ENCODE data around the gene EAF2. TPM values are rescaled to one million over a fixed set of nuclear protein-coding genes. Genes with fewer than 3 reads are reported as not detected.
A peak's percentile ranks its signal among the peaks of the same experiment; 100 is the strongest.

The EAF2 gene
- 1 to 10 TPM; 8.2 to 9.3 TPM for total RNA-seq

DNA sequence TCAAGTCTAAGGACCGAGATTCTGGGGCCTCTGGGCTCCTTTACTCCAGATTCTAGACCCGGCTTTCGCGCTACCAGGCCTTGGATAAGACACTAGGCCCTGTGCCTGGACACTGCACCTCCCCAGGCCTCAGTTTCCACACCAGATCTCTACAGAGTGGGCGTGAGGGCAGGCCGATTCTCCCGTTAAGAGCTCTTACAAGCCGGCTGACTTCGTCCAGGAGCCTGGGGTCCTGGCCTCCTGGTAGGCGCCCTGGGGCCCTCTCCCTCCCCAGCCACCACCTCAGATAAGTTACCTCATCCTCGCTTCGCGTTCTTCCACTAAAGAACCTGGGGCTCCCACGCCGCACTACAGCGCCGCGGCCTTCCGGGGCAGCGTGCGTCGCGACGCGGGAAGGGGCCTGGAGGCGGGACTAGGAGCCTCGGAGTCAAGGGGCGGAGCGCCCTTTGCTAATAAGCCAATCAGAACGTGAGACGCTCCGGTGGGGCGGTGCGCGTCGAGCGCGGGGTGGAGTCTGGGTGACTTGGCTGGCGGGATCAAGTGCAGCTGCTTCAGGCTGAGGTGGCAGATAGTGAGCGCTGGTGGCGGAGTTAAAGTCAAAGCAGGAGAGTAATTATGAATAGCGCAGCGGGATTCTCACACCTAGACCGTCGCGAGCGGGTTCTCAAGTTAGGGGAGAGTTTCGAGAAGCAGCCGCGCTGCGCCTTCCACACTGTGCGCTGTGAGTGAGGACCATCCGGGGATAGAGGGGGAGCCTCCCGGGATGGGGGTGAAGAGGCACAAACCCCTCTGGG is at the start of gene EAF2, which contains the start of gene IQCB1:
TSS of gene EAF2 (plus strand) at position 539 of the 794 bp plus-strand sequence. CDS start at position 616, 77 bp downstream.
TSS of gene IQCB1 (minus strand) at position 390 of the 794 bp plus-strand sequence. CDS start 6,100 bp downstream, outside the sequence.
- Mint-ChIP-seq H3K27ac (peak within 1 kb of the TSS; percentile 88), H3K9me3 (no peaks in the 10 kb centered on the region), H3K4me1 (ENCODE audit: low read depth) (peaks cover 36% of the 10 kb centered on the region), H3K36me3 (ENCODE audit: low read depth) (peaks cover 31% of the 10 kb centered on the region), H3K27me3 (ENCODE audit: low read depth) (no peaks in the 10 kb centered on the region), H3K4me3 (peak within 1 kb of the TSS; percentile 95)
- intact Hi-C loops (cut with micrococcal nuclease) = loop anchor here (1.0 to 10.0 kb wide), 14 partner anchors 86 to 1750 kb away; partner anchors contain the start of genes FAM162A, GOLGB1, GSK3B and GTF2E1
- CTCF ChIA-PET = interaction anchor here (0.6 kb wide), 1 partner anchor 162 kb away, joined by 3 read pairs; no protein-coding TSS in a partner anchor
- DNase-seq = peak; percentile 97

DNA sequence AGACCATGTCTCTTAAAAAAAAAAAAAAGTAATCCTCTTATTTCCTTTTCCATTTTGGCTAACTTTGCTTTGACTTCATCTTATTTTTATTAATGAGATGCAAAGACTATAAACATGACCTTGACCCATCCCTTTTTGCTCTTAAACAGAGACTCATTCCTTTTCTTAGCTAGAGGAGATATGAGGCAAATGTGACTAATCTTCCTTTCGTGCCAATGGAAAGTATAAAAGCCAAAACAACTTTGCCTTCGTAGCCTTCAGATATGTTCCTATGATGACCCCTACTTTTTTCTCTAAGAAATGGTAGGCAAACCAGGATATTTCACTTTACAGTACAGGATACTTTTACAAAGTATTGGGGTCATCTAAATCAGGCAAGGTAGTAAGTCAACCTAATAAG is 48.5 kb upstream of the EAF2 start:
- Mint-ChIP-seq H3K4me1 (ENCODE audit: low read depth) (no peaks in the 10 kb centered on the region), H3K4me3 (no peak overlapping the region), H3K36me3 (ENCODE audit: low read depth) (peaks cover 42% of the 10 kb centered on the region), H3K9me3 (no peaks in the 10 kb centered on the region), H3K27me3 (ENCODE audit: low read depth) (no peaks in the 10 kb centered on the region), H3K27ac (no peak overlapping the region)
- intact Hi-C loops (cut with micrococcal nuclease) = no loop called here
- CTCF ChIA-PET = no interaction called here
- no peak for DNase-seq

DNA sequence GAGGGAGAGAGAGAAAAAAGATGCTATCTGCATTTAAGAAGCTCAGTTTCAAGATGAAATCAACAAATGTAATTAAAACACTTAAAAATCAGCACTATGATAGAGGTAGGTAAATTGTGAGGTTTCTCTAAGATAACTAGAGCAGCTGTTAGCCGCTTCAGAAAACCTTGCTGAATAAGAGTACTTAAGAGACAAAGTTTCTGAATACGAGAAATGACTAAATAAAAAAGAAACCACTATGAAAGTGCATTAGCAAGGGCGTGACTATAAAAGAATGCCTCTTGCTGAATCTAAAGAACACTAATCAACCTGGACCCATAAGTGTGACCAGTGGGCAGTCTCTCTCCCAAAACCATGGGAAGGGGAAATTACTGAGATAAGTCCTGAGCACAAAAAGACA is 41.9 kb upstream of the EAF2 start:
- H3K9me3 Mint-ChIP-seq = no peaks in the 10 kb centered on the region
- no peaks in the 10 kb centered on the region for H3K27me3 Mint-ChIP-seq (ENCODE audit: low read depth)
- no peak overlapping the region for H3K4me3 Mint-ChIP-seq
- intact Hi-C loops (cut with micrococcal nuclease) = no loop called here
- H3K27ac Mint-ChIP-seq = no peak overlapping the region
- CTCF ChIA-PET = no interaction called here
- H3K36me3 Mint-ChIP-seq (ENCODE audit: low read depth) = peaks cover 33% of the 10 kb centered on the region
- no peak for DNase-seq
- H3K4me1 Mint-ChIP-seq (ENCODE audit: low read depth) = no peaks in the 10 kb centered on the region

DNA sequence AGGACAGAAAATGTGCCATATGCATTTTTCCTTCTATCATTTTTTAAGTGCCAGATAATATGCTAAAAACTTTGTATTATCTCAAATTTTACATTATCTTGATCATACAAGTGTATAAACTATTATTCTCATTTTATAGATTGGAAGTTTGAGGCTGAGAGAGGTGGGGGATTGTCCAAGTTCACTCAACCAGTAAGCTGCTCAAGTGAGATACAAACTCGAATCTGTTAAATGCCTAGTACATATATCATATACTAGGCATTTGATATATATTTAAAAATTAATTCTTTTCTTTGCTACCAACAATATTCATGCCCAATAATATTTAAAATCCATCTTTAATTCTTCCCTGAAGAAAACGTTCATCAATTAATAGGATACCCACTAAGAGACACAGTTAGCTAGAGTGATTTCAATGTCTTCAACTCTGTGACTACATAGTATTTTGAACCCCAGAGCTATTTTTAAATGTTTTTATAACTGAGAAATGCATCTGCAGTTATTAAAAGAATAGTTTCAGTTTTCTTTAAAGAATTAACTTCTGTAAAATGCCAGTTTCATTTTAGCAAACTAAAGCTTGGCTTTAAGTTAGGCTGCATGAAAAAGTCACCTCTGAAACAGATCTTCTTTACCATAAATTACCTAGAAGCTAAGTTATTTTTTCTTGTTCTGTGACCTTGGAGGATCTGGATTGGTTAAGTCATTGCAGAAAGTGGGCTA is 40.6 kb upstream of the EAF2 start:
- Mint-ChIP-seq H3K27ac (no peak overlapping the region), H3K4me3 (no peak overlapping the region), H3K27me3 (ENCODE audit: low read depth) (no peaks in the 10 kb centered on the region), H3K4me1 (ENCODE audit: low read depth) (no peaks in the 10 kb centered on the region), H3K9me3 (no peaks in the 10 kb centered on the region), H3K36me3 (ENCODE audit: low read depth) (peaks cover 22% of the 10 kb centered on the region)
- CTCF ChIA-PET = interaction anchor here (0.7 kb wide), 1 partner anchor 15 kb away, joined by 3 read pairs; no protein-coding TSS in a partner anchor
- no peak for DNase-seq
- intact Hi-C loops (cut with micrococcal nuclease) = no loop called here

- no peak for DNase-seq
- Mint-ChIP-seq H3K4me3 (no peak overlapping the region), H3K36me3 (ENCODE audit: low read depth) (peaks cover 20% of the 10 kb centered on the region), H3K27me3 (ENCODE audit: low read depth) (no peaks in the 10 kb centered on the region), H3K4me1 (ENCODE audit: low read depth) (peaks cover 3% of the 10 kb centered on the region), H3K9me3 (no peaks in the 10 kb centered on the region), H3K27ac (no peak overlapping the region)
- CTCF ChIA-PET = interaction anchor here (0.6 kb wide), 1 partner anchor 53 kb away, joined by 3 read pairs; no protein-coding TSS in a partner anchor
- intact Hi-C loops (cut with micrococcal nuclease) = no loop called here
Observed at GRCh38 chr3:121796970-121797369, 38.0 kb upstream of the EAF2 start.

- peaks cover 3% of the 10 kb centered on the region for H3K4me1 Mint-ChIP-seq (ENCODE audit: low read depth)
- H3K36me3 Mint-ChIP-seq (ENCODE audit: low read depth) = peaks cover 28% of the 10 kb centered on the region
- CTCF ChIA-PET = no interaction called here
- H3K9me3 Mint-ChIP-seq = no peaks in the 10 kb centered on the region
- no peak for DNase-seq
- no peak overlapping the region for H3K4me3 Mint-ChIP-seq
- intact Hi-C loops (cut with micrococcal nuclease) = no loop called here
- H3K27ac Mint-ChIP-seq = no peak overlapping the region
- no peaks in the 10 kb centered on the region for H3K27me3 Mint-ChIP-seq (ENCODE audit: low read depth)
Observed at GRCh38 chr3:121800906-121801305, 34.1 kb upstream of the EAF2 start.

DNA sequence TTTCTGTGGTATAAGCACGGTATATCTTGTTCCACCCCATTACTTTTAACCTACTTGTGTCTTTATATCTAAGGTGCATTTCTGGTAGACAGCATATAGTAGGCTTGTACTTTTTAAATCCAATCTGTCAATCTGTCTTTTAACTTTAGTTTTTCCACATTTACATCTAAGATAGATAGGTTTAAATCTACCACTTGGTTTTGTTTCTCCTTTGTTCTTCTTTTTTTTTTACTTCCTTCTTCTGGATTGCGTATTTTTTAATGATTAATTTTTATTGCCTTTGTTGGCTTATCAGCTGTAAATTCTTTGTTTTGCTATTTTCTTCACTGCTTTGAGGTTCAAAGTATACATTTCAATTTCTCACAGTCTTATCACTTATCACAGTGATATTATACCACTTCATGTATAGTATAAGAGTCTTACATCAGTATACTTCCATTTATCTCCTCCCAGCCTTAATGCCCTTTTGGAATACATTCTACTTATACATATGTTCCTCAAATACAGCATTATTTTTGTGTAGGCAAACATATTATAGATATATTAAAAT is 31.2 kb upstream of the EAF2 start:
- no peak overlapping the region for H3K4me3 Mint-ChIP-seq
- no peak overlapping the region for H3K27ac Mint-ChIP-seq
- no peaks in the 10 kb centered on the region for H3K27me3 Mint-ChIP-seq (ENCODE audit: low read depth)
- peaks cover 3% of the 10 kb centered on the region for H3K4me1 Mint-ChIP-seq (ENCODE audit: low read depth)
- CTCF ChIA-PET = no interaction called here
- H3K36me3 Mint-ChIP-seq (ENCODE audit: low read depth) = peaks cover 35% of the 10 kb centered on the region
- H3K9me3 Mint-ChIP-seq = no peaks in the 10 kb centered on the region
- intact Hi-C loops (cut with micrococcal nuclease) = no loop called here
- DNase-seq = no peak

DNA sequence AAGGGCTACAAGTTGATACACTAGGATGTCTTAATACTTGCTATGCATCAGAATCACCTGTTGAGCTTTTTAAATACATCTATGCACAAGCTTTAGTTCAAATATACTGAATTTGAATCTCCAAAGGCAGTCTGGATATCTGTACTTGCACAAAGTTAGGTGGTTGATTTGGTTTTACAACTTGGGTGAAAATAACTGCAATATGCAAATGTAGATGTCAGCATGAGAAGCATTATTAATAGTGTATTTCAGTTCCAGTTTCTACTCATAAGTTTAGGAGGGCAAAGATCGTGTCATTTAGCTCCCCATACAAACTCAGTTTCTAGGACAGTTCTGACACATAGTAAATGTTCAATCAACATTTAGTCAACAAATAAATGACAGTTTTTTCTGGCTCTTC is 25.8 kb upstream of the EAF2 start:
- no peak for DNase-seq
- intact Hi-C loops (cut with micrococcal nuclease) = no loop called here
- H3K27me3 Mint-ChIP-seq (ENCODE audit: low read depth) = no peaks in the 10 kb centered on the region
- no peak overlapping the region for H3K4me3 Mint-ChIP-seq
- no peak overlapping the region for H3K27ac Mint-ChIP-seq
- CTCF ChIA-PET = interaction anchor here (0.9 kb wide), 1 partner anchor 15 kb away, joined by 3 read pairs; no protein-coding TSS in a partner anchor
- peaks cover 13% of the 10 kb centered on the region for H3K4me1 Mint-ChIP-seq (ENCODE audit: low read depth)
- no peaks in the 10 kb centered on the region for H3K9me3 Mint-ChIP-seq
- peaks cover 42% of the 10 kb centered on the region for H3K36me3 Mint-ChIP-seq (ENCODE audit: low read depth)

DNA sequence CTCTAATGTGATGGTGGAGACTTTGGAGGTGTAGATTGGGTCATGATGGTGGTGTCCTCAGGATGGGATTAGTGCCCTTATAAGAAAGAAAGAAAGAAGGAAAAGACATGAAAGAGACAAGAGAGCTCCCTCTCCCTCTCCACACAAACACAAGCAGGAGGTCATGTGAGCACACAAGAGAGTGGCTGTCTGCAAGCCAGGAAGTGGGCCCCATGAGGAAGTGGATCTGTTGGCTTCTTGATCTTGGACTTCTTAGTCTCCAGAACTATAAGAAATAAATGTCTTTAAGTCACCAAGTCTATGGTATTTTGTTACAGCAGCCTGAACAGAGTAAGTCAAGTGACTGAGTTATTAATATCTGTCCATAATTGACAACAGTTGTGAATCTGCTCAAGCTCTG is 17.3 kb upstream of the EAF2 start:
- H3K4me3 Mint-ChIP-seq = no peak overlapping the region
- no peak overlapping the region for H3K27ac Mint-ChIP-seq
- no peaks in the 10 kb centered on the region for H3K27me3 Mint-ChIP-seq (ENCODE audit: low read depth)
- peaks cover 65% of the 10 kb centered on the region for H3K36me3 Mint-ChIP-seq (ENCODE audit: low read depth)
- H3K9me3 Mint-ChIP-seq = peaks cover 10% of the 10 kb centered on the region
- no peak for DNase-seq
- H3K4me1 Mint-ChIP-seq (ENCODE audit: low read depth) = peaks cover 50% of the 10 kb centered on the region
- CTCF ChIA-PET = no interaction called here
- intact Hi-C loops (cut with micrococcal nuclease) = no loop called here

DNA sequence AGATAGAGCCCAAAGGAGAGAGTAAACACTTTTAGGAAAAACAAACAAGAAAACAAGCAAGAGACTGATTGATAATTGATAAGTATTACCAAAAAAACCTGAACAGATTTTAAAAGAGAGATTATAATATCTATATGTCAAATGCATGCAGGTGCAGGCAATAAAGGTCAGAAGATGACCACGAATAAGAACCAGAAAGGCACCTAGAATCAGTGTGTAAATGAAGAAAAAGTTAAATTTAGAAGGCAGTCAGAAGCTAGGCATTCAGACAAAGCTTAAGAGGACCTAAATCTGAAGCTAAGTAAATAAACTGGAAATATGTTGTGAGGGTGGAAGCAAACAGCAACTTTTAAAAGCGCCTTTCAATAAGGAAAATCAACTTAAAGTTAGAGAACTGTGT is 16.4 kb upstream of the EAF2 start:
- intact Hi-C loops (cut with micrococcal nuclease) = no loop called here
- Mint-ChIP-seq H3K4me3 (no peak overlapping the region), H3K27me3 (ENCODE audit: low read depth) (no peaks in the 10 kb centered on the region), H3K9me3 (peaks cover 16% of the 10 kb centered on the region), H3K4me1 (ENCODE audit: low read depth) (peaks cover 50% of the 10 kb centered on the region), H3K36me3 (ENCODE audit: low read depth) (peaks cover 72% of the 10 kb centered on the region), H3K27ac (no peak overlapping the region)
- CTCF ChIA-PET = interaction anchor here (1.2 kb wide), 1 partner anchor 12 kb away, joined by 3 read pairs; no protein-coding TSS in a partner anchor
- no peak for DNase-seq

- CTCF ChIA-PET = interaction anchor here (1.2 kb wide), 1 partner anchor 11 kb away, joined by 3 read pairs; no protein-coding TSS in a partner anchor
- intact Hi-C loops (cut with micrococcal nuclease) = no loop called here
Observed at GRCh38 chr3:121819236-121819635, 15.8 kb upstream of the EAF2 start.

GRCh38 chr3:121821421-121822199 is 13.4 kb upstream of the EAF2 start:
- CTCF ChIA-PET = no interaction called here
- H3K36me3 Mint-ChIP-seq (ENCODE audit: low read depth) = peaks cover 71% of the 10 kb centered on the region
- peaks cover 13% of the 10 kb centered on the region for H3K9me3 Mint-ChIP-seq
- DNase-seq = no peak
- intact Hi-C loops (cut with micrococcal nuclease) = no loop called here
- H3K27ac Mint-ChIP-seq = no peak overlapping the region
- peaks cover 30% of the 10 kb centered on the region for H3K4me1 Mint-ChIP-seq (ENCODE audit: low read depth)
- no peak overlapping the region for H3K4me3 Mint-ChIP-seq
- no peaks in the 10 kb centered on the region for H3K27me3 Mint-ChIP-seq (ENCODE audit: low read depth)

More at GRCh38 chr3:121819236-121819635, 15.8 kb upstream of the EAF2 start:
- Mint-ChIP-seq H3K36me3 (ENCODE audit: low read depth) (peaks cover 72% of the 10 kb centered on the region), H3K27me3 (ENCODE audit: low read depth) (no peaks in the 10 kb centered on the region), H3K27ac (no peak overlapping the region), H3K4me1 (ENCODE audit: low read depth) (peaks cover 45% of the 10 kb centered on the region), H3K4me3 (no peak overlapping the region), H3K9me3 (peaks cover 16% of the 10 kb centered on the region)
- no peak for DNase-seq
